Ammon's horn (tissue), 1 donor: ENCODE results near the gene CLCN5.

Experiments used
- DNase-seq: peaks from one replicate; pipeline ENCODE4 v3.0.0-alpha.2; 2016; ENCODE audit warnings: low spot score

Gene CLCN5

GRCh38 chrX:49922291-49923241, at the start of gene CLCN5:
Gene CLCN5, plus strand, starts transcription at chrX:49922596. Its CDS starts 2,703 bp downstream, at chrX:49925299.
- peak; percentile 93 for DNase-seq

- peak; percentile 42 for DNase-seq
Measured at GRCh38 chrX:49876750-49877149, 45.6 kb upstream of the CLCN5 start.

- DNase-seq, result no peak
Measured at GRCh38 chrX:49877397-49878101, 44.8 kb upstream of the CLCN5 start.

- DNase-seq, result peak; percentile 8
Measured at GRCh38 chrX:49878128-49878833, 44.1 kb upstream of the CLCN5 start.

GRCh38 chrX:49878834-49879655, 43.4 kb upstream of the CLCN5 start, which contains the start of gene USP27X:
Gene USP27X, plus strand, starts transcription at chrX:49879484. Its CDS starts 824 bp downstream, at chrX:49880308.
- peak; percentile 82 for DNase-seq

GRCh38 chrX:49879656-49880277, 42.6 kb upstream of the CLCN5 start:
- DNase-seq, result peak; percentile 1

- no peak for DNase-seq
Measured at GRCh38 chrX:49880668-49881067, 41.7 kb upstream of the CLCN5 start.

GRCh38 chrX:49884290-49884862, 38.0 kb upstream of the CLCN5 start:
- peak; percentile 45 for DNase-seq

GRCh38 chrX:49892542-49892941, 29.9 kb upstream of the CLCN5 start:
- DNase-seq, result no peak

GRCh38 chrX:49896951-49897350, 25.4 kb upstream of the CLCN5 start:
- DNase-seq, result no peak

GRCh38 chrX:49901048-49901447, 21.3 kb upstream of the CLCN5 start:
- no peak for DNase-seq

GRCh38 chrX:49910344-49910743, 12.1 kb upstream of the CLCN5 start:
- DNase-seq, result no peak

GRCh38 chrX:49912086-49912485, 10.3 kb upstream of the CLCN5 start:
- DNase-seq, result no peak

- no peak for DNase-seq
Measured at GRCh38 chrX:49912861-49913260, 9.5 kb upstream of the CLCN5 start.

- DNase-seq, result peak; percentile 70
Measured at GRCh38 chrX:49915361-49916222, 6.8 kb upstream of the CLCN5 start.

- peak; percentile 9 for DNase-seq
Measured at GRCh38 chrX:49919617-49920016, 2.8 kb upstream of the CLCN5 start.

GRCh38 chrX:49921109-49921508, 1.3 kb upstream of the CLCN5 start:
- DNase-seq, result no peak

- DNase-seq, result no peak
Measured at GRCh38 chrX:49925176-49925575, 2.8 kb downstream of the CLCN5 start.

- DNase-seq, result no peak
Measured at GRCh38 chrX:49930039-49930438, 7.6 kb downstream of the CLCN5 start.

- no peak for DNase-seq
Measured at GRCh38 chrX:49932791-49933190, 10.4 kb downstream of the CLCN5 start.
